H1 (cell line): Measurements from ENCODE around the gene DAB2IP. TPM values are rescaled to one million over a fixed set of nuclear protein-coding genes. Genes with fewer than 3 reads are reported as not detected.

Source experiments
- ASH2L ChIP-seq: fragments of 200-600, 300-600 bp; sonication (generic); IDR thresholded peaks from one replicate; pipeline ENCODE4 v1.7.1; 2017; ENCODE audit warnings: low read length
- EGR1 ChIP-seq: IDR thresholded peaks from 2 replicates; pipeline ENCODE4 v1.6.1; 2011; ENCODE audit warnings: low read depth, low read length, borderline replicate concordance
- GTF2F1 ChIP-seq: IDR thresholded peaks from 2 replicates; pipeline ENCODE4 v1.6.1; 2012; ENCODE audit warnings: low read depth, low read length, improper control_type of control experiment, borderline replicate concordance
- HDAC2 ChIP-seq, 2 experiments: fragments of 300-600 bp in 1 of 2; sonication (generic) in 1 of 2; IDR thresholded peaks; 2 replicates each; pipeline ENCODE4 v1.6.1; 2011 to 2012; ENCODE audit warnings: low read depth in 2 of 2, low read length in 2 of 2, mild to moderate bottlenecking in 2 of 2, moderate library complexity in 2 of 2, borderline replicate concordance in 1 of 2, inconsistent platforms in 1 of 2
- JUN ChIP-seq: IDR thresholded peaks from 2 replicates; pipeline ENCODE4 v1.6.1; 2011; ENCODE audit warnings: low read depth, mild to moderate bottlenecking, improper control_type of control experiment, low read length
- POLR2AphosphoS5 ChIP-seq: IDR thresholded peaks from 2 replicates; pipeline ENCODE4 v1.6.1; 2011; ENCODE audit warnings: low read depth, low read length
- RXRA ChIP-seq: IDR thresholded peaks from 2 replicates; pipeline ENCODE4 v1.6.1; 2011; ENCODE audit warnings: low read depth, mild to moderate bottlenecking, low read length, moderate library complexity; ENCODE audit not compliant: insufficient read depth
- TBP ChIP-seq: IDR thresholded peaks from 2 replicates; pipeline ENCODE4 v1.6.1; 2011; ENCODE audit warnings: low read depth, low read length, improper control_type of control experiment
- polyA plus RNA-seq, 7 experiments: library from polyadenylated mRNA; depleted of rRNA in 3 of 7; stranded (reverse) in 5 of 7; unstranded in 2 of 7; fragments of >200 nt in 5 of 7; fragments of 200-250 nt in 2 of 7; gene quantifications; 1 replicate in 5 of 7; 2 replicates in 1 of 7; 4 replicates in 1 of 7; pipeline versions ENCODE4 v1.2.1 to v1.2.3, GENCODE V29; 2011 to 2013; ENCODE audit warnings: missing spikeins in 2 of 7, mixed read lengths in 2 of 7
- total RNA-seq: library from RNA; stranded (reverse); fragmentation: NEBNext Ultra II Directional; extraction: Animal tissue kit (Norgen Biotek cat#: 25700); gene quantifications from 2 replicates; pipeline ENCODE4 v1.2.1, GENCODE V29; 2021
- TF ChIP-seq, protein P1 (sequence below): IDR thresholded peaks from 2 replicates; pipeline ENCODE4 v1.6.1; 2012; ENCODE audit warnings: inconsistent platforms

The DAB2IP gene
- total and polyA plus RNA-seq, 2 of the 8 experiments (the other 6 are each of a cell fraction or from before 2014, with no cell fraction given) = 19.7 to 39.5 TPM

DNA sequence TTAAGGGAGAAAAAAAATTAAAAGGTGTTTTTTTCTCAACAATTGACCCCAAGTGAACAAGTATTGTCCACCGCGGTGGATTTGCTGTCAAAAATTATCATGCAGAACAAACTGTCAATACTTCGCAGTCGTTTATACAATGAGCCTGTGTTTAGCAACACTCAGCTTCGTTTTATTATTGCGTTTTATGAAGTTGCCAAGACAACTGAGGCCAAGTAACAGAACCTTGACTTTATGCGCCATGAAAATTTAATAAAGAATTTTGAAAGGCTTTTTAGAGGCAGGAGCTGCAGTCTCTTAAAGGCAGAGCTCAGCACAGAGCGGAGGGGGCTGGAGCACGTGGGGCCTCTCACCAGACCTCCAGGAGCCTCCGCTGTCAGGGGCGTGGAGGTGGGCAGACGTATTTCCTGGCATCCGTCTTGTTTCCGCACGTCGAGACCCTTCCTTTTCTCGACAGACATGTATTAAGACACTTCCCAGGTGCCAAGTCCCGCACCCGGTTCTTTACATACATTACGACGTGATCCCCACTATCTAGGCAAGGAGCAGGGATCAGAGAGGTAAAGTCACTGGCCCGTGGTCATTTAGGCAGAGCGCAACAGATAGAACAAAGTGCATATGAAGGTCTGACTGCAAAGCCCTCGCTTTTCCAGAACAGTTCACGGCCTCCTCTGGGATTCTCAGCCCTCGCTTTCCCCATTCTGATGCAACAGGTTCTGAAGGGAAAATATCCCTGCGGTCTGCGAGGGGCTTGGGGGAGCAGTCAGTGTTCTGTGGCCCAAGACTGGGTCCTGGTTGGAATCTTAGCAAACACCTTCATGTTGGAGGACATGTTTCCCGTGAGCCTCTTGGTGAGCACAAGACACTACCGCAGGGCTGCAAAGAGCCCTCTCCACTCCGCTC, 164.4 kb downstream of the DAB2IP start (continued):
- TF ChIP-seq, protein P1, sequence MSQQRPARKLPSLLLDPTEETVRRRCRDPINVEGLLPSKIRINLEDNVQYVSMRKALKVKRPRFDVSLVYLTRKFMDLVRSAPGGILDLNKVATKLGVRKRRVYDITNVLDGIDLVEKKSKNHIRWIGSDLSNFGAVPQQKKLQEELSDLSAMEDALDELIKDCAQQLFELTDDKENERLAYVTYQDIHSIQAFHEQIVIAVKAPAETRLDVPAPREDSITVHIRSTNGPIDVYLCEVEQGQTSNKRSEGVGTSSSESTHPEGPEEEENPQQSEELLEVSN = no peak
- TF ChIP-seq EGR1 = no peak
- no peak for TF ChIP-seq HDAC2 (IDR thresholded peaks at IDR 0.05; ENCODE audit: borderline replicate concordance in 1 of 2, low read depth in 2 of 2, low read length in 2 of 2)
- no peak for TF ChIP-seq ASH2L
- TF ChIP-seq RXRA = no peak
- TF ChIP-seq GTF2F1 = no peak
- TF ChIP-seq TBP = no peak
- no peak for TF ChIP-seq JUN
- no peak for TF ChIP-seq POLR2AphosphoS5
